ENCODE measurements around the gene PLRG1.

The PLRG1 gene

GRCh38 chr4:154519214-154519613 is 31.0 kb downstream of the PLRG1 start:
- FAIRE-seq (no peak), DNase-seq (ENCODE audit: insufficient read length, low spot score) (no peak)
- no peak for TF ChIP-seq CTCF (IDR thresholded peaks at IDR 0.05; ENCODE audit: insufficient read depth, missing control alignments)

GRCh38 chr4:154517591-154517990 is 32.6 kb downstream of the PLRG1 start:
- FAIRE-seq (no peak), DNase-seq (ENCODE audit: insufficient read length, low spot score) (no peak)
- no peak for TF ChIP-seq CTCF (IDR thresholded peaks at IDR 0.05; ENCODE audit: insufficient read depth, missing control alignments)

- no peak for DNase-seq (ENCODE audit: insufficient read length, low spot score)
- no peak for TF ChIP-seq CTCF (IDR thresholded peaks at IDR 0.05; ENCODE audit: insufficient read depth, missing control alignments)
- FAIRE-seq: no peak
These were observed 33.7 kb downstream of the PLRG1 start for GRCh38 chr4:154516318-154517029.

DNA sequence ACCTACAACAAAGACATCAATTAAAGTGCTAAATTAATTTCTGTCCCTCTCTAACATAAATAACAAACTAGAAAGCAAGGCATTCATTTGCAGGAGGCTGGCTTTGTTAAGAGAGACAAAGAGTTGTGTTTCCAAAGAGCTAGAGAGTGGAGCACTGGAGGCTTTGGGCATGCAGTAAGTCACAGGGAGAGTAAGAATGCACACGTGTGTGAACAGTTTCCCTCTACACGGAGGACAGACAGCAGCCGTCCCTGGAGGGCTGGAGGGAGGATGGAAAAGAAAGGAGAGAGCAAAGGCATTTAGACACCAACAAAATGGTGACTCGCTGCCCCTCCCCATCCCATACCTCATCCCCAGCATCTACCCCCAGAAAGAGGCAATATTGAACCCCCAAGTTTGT is 38.2 kb downstream of the PLRG1 start:
- no peak for FAIRE-seq
- DNase-seq (ENCODE audit: insufficient read length, low spot score): no peak
- no peak for TF ChIP-seq CTCF (IDR thresholded peaks at IDR 0.05; ENCODE audit: insufficient read depth, missing control alignments)

- FAIRE-seq: no peak
- TF ChIP-seq CTCF (IDR thresholded peaks at IDR 0.05; ENCODE audit: insufficient read depth, missing control alignments): no peak
- DNase-seq (ENCODE audit: insufficient read length, low spot score): no peak
These were observed 38.7 kb downstream of the PLRG1 start for GRCh38 chr4:154511548-154511947.

GRCh38 chr4:154507156-154507555 is 43.0 kb downstream of the PLRG1 start:
- TF ChIP-seq CTCF (IDR thresholded peaks at IDR 0.05; ENCODE audit: insufficient read depth, missing control alignments): no peak
- FAIRE-seq (no peak), DNase-seq (ENCODE audit: insufficient read length, low spot score) (no peak)

- no peak for DNase-seq (ENCODE audit: insufficient read length, low spot score)
- TF ChIP-seq CTCF (IDR thresholded peaks at IDR 0.05; ENCODE audit: insufficient read depth, missing control alignments): peak; percentile 52
- peak; percentile 16 for FAIRE-seq
These were observed 43.9 kb downstream of the PLRG1 start for GRCh38 chr4:154506253-154506652.
